ENCODE results near the gene MTHFD1. TPM values are rescaled to one million over a fixed set of nuclear protein-coding genes. Genes with fewer than 3 reads are reported as not detected.

Gene MTHFD1
- total RNA-seq, 1 experiment from 2014 or later, result 153 TPM

DNA sequence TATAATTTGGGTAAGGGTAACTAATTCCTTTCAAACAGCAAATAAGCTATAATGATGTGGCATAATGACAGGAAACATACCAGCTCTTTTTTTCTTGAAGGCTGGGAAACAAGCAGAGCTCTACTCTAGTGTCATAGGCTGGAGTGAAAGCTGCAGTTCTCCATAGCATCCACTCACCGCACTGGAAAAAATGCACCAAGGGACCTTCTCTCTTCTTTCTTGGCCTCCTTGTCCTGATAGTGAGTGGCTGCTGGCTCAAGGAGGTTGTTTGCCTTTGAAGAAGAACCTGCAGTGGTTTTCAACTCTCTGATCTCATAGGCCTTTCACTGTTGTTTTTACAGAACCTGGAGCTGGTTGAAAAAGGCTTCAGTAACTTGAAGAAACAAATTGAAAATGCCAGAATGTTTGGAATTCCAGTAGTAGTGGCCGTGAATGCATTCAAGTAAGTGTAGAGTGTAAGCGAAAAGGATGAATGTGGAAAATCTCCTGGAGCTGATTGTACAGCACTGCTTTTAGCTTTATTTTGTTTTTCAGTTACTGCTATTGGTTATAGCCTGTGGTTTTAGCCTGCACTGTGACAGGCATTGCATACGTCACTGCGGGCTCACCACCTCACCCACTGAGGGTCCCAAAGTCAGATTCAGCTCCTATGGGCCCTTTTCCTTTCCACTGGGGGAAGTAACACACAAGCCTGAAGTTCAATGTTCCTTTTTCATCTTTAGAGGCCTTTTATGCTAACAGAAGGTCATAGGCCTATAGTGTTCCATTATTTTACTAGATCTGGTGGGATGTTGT, 59.9 kb downstream of the MTHFD1 start:
- Histone ChIP-seq H3K79me2 (ENCODE audit: insufficient read depth, low read length) (no peaks in the 10 kb centered on the region), H3K27ac (ENCODE audit: low read depth, low read length) (no peak overlapping the region), H4K20me1 (ENCODE audit: insufficient read depth) (no peaks in the 10 kb centered on the region), H3K9me3 (ENCODE audit: control insufficient read depth in 1 of 2, insufficient read depth in 1 of 2, low read depth in 1 of 2, low read length in 2 of 2) (no peaks in the 10 kb centered on the region), H3K9ac (ENCODE audit: low read length) (no peak overlapping the region), H2AFZ (ENCODE audit: low read depth, low read length, poor library complexity, severe bottlenecking) (no peak overlapping the region), H3K9me2 (ENCODE audit: insufficient read depth) (no peaks in the 10 kb centered on the region), H3K4me3 (replicated peaks in 1 of 2; ENCODE audit: low read depth in 1 of 2, low read length in 2 of 2) (no peak overlapping the region), H3K36me3 (ENCODE audit: control insufficient read depth in 1 of 2, insufficient read depth in 2 of 2, low read length in 2 of 2) (peaks cover 44 to 53% of the 10 kb centered on the region in 2 experiments), H3K4me2 (ENCODE audit: low read length) (no peak overlapping the region), H3K27me3 (ENCODE audit: insufficient read depth, low read length) (no peaks in the 10 kb centered on the region), H3K4me1 (ENCODE audit: control insufficient read depth in 1 of 2, insufficient read depth in 2 of 2, low read length in 2 of 2) (peaks cover 4 to 9% of the 10 kb centered on the region in 2 experiments; a peak in 3 of 4 replicates)
- no peak for ATAC-seq
- RAD21 ChIA-PET (ENCODE audit: low non-redundant PET in 1 of 2, low total read pairs in 2 of 2, uncharacterized antibody in 2 of 2, unreplicated experiment in 2 of 2), result interaction anchor here in 1 of 2 experiments (0.6 kb wide), 1 partner anchor 109 kb away, joined by 3 read pairs; no protein-coding TSS in a partner anchor
- BruUV-seq (replicated peaks), result no TSS peak
- intact Hi-C loops (cut with micrococcal nuclease), result no loop called here
- DNase-seq (ENCODE audit: low read depth, low spot score), result no peak
- TF ChIP-seq CEBPB (IDR thresholded peaks at IDR 0.05; ENCODE audit: low read depth) (no peak), EZH2 (IDR thresholded peaks at IDR 0.05) (no peak), CBX3 (IDR thresholded peaks at IDR 0.05; ENCODE audit: low read depth) (no peak), ELF1 (IDR thresholded peaks at IDR 0.05; ENCODE audit: borderline replicate concordance, low read depth) (no peak), POLR2AphosphoS5 (IDR thresholded peaks at IDR 0.05; ENCODE audit: low read depth, low read length) (no peak), TCF7L2 (IDR thresholded peaks at IDR 0.05; ENCODE audit: borderline replicate concordance, extremely low read depth, insufficient read depth, insufficient read length) (no peak), SIN3A (IDR thresholded peaks at IDR 0.05; ENCODE audit: low read depth) (no peak), SRF (IDR thresholded peaks at IDR 0.05; ENCODE audit: low read depth) (no peak), POLR2A (IDR thresholded peaks at IDR 0.05; ENCODE audit: borderline replicate concordance, extremely low read depth, insufficient read depth, insufficient read length) (no peak)
- TF ChIP-seq, protein P1, sequence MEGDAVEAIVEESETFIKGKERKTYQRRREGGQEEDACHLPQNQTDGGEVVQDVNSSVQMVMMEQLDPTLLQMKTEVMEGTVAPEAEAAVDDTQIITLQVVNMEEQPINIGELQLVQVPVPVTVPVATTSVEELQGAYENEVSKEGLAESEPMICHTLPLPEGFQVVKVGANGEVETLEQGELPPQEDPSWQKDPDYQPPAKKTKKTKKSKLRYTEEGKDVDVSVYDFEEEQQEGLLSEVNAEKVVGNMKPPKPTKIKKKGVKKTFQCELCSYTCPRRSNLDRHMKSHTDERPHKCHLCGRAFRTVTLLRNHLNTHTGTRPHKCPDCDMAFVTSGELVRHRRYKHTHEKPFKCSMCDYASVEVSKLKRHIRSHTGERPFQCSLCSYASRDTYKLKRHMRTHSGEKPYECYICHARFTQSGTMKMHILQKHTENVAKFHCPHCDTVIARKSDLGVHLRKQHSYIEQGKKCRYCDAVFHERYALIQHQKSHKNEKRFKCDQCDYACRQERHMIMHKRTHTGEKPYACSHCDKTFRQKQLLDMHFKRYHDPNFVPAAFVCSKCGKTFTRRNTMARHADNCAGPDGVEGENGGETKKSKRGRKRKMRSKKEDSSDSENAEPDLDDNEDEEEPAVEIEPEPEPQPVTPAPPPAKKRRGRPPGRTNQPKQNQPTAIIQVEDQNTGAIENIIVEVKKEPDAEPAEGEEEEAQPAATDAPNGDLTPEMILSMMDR (IDR thresholded peaks at IDR 0.05 in 2 of 3, conservative IDR thresholded peaks at IDR 0.05 in 1 of 3; ENCODE audit: borderline replicate concordance in 1 of 3, insufficient read depth in 1 of 3, low read depth in 2 of 3, low read length in 2 of 3), result no peak
- TF ChIP-seq, protein P2, sequence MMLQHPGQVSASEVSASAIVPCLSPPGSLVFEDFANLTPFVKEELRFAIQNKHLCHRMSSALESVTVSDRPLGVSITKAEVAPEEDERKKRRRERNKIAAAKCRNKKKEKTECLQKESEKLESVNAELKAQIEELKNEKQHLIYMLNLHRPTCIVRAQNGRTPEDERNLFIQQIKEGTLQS (IDR thresholded peaks at IDR 0.05), result no peak
- CTCF ChIA-PET, result interaction anchor here (1.2 to 1.6 kb wide), 2 partner anchors 12 to 18 kb away, joined by 3 to 4 read pairs; no protein-coding TSS in a partner anchor
- POLR2A ChIA-PET, result no interaction called here
